SK-N-SH (cell line): ENCODE measurements around the gene SLC35B4. TPM values are rescaled to one million over a fixed set of nuclear protein-coding genes. Genes with fewer than 3 reads are reported as not detected.

Experiments used
- CTCF ChIA-PET: fragments of 300-600, 350-600 bp; formaldehyde crosslinking; extraction: SDS; loops from one replicate; lab custom pipeline; 2021; lab: Yijun Ruan, JAX
- POLR2A ChIA-PET: fragments of 350-600 bp; sonication (Branson Sonifier 250); formaldehyde crosslinking; extraction: SDS; loops from one replicate; lab custom pipeline; 2020; ENCODE audit warnings: antibody characterized with exemption, inconsistent platforms; lab: Yijun Ruan, JAX
- DNase-seq: peaks from one replicate; pipeline ENCODE4 v3.0.0; 2012
- H2AFZ ChIP-seq: fragments of 200-600 bp; sonication (generic); 2 replicates; pipeline ENCODE4 v1.8.1; 2016; ENCODE audit warnings: antibody characterized with exemption, mild to moderate bottlenecking, low read depth
- H3F3A ChIP-seq: fragments of 200-600 bp; sonication (generic); replicated peaks from 2 replicates; pipeline ENCODE3; 2016; ENCODE audit warnings: antibody characterized with exemption, mild to moderate bottlenecking; ENCODE audit not compliant: insufficient read depth
- H3K27ac ChIP-seq, 2 experiments: fragments of 200-500 bp in 1 of 2; fragments of 200-600 bp in 1 of 2; sonication (Bioruptor generic) in 1 of 2; sonication (generic), shearing (Covaris generic) in 1 of 2; 2 replicates each; pipeline versions ENCODE4 v1.5.1 to v1.6.1; 2014 to 2016; ENCODE audit warnings: low read depth in 2 of 2, inconsistent platforms in 1 of 2, low read length in 1 of 2, mild to moderate bottlenecking in 1 of 2, mixed read lengths in 1 of 2
- H3K27me3 ChIP-seq: fragments of 200-600 bp; sonication (generic), shearing (Covaris generic); 2 replicates; pipeline ENCODE4 v1.6.1; 2016; ENCODE audit warnings: mixed run types; ENCODE audit not compliant: insufficient read depth
- H3K36me3 ChIP-seq, 2 experiments: fragments of 200-500 bp in 1 of 2; fragments of 200-600 bp in 1 of 2; sonication (Bioruptor generic) in 1 of 2; sonication (generic) in 1 of 2; replicated peaks in 1 of 2; 2 replicates each; pipeline versions ENCODE3 to v1.5.1; 2014 to 2016; ENCODE audit warnings: low read length in 1 of 2, mild to moderate bottlenecking in 1 of 2; ENCODE audit not compliant: insufficient read depth in 2 of 2, control insufficient read depth in 1 of 2
- H3K4me1 ChIP-seq, 2 experiments: fragments of 200-500 bp in 1 of 2; fragments of 200-600 bp in 1 of 2; sonication (Bioruptor generic) in 1 of 2; sonication (generic), shearing (Covaris generic) in 1 of 2; 2 replicates each; pipeline versions ENCODE4 v1.5.1 to v1.6.1; 2014 to 2016; ENCODE audit warnings: low read depth in 1 of 2, low read length in 1 of 2, mixed run types in 1 of 2; ENCODE audit not compliant: insufficient read depth in 2 of 2, control insufficient read depth in 1 of 2
- H3K4me2 ChIP-seq: fragments of 200-600 bp; sonication (generic), shearing (Covaris generic); 2 replicates; pipeline ENCODE4 v1.6.1; 2017; ENCODE audit warnings: mixed run types
- H3K4me3 ChIP-seq, 2 experiments: fragments of 200-500 bp in 1 of 2; fragments of 200-600 bp in 1 of 2; sonication (Bioruptor generic) in 1 of 2; sonication (generic), shearing (Covaris generic) in 1 of 2; 2 replicates each; pipeline versions ENCODE4 v1.5.1 to v1.8.1; 2014 to 2016; ENCODE audit warnings: low read depth in 2 of 2, inconsistent platforms in 1 of 2, low read length in 1 of 2, mild to moderate bottlenecking in 1 of 2, mixed read lengths in 1 of 2, moderate library complexity in 1 of 2
- H3K79me2 ChIP-seq: fragments of 200-600 bp; sonication (generic); 2 replicates; pipeline ENCODE4 v1.8.1; 2017; ENCODE audit warnings: mild to moderate bottlenecking; ENCODE audit not compliant: insufficient read depth
- H3K9ac ChIP-seq: fragments of 200-600 bp; sonication (generic); 2 replicates; pipeline ENCODE4 v1.6.1; 2017; ENCODE audit warnings: mixed run types
- H3K9me2 ChIP-seq: fragments of 200-600 bp; sonication (generic); 2 replicates; pipeline ENCODE4 v1.6.1; 2017; ENCODE audit warnings: mixed run types
- H3K9me3 ChIP-seq: fragments of 200-600 bp; sonication (generic); 2 replicates; pipeline ENCODE4 v1.6.1; 2017; ENCODE audit warnings: mixed run types, mild to moderate bottlenecking, moderate library complexity
- H4K20me1 ChIP-seq: fragments of 200-600 bp; sonication (generic); 2 replicates; pipeline ENCODE4 v1.6.1; 2017; ENCODE audit warnings: mild to moderate bottlenecking, mixed run types; ENCODE audit not compliant: insufficient read depth
- CHD2 ChIP-seq: fragments of 150-350 bp; IDR thresholded peaks from 2 replicates; pipeline ENCODE4 v1.6.1; 2018; ENCODE audit warnings: low read length; ENCODE audit not compliant: partially characterized antibody
- CTCF ChIP-seq: fragments of 200-600 bp; sonication (generic); IDR thresholded peaks from 2 replicates; pipeline ENCODE4 v1.6.1; 2017; ENCODE audit warnings: antibody characterized with exemption, mild to moderate bottlenecking, moderate library complexity
- EZH2phosphoT487 ChIP-seq: fragments of 200-600 bp; sonication (generic); IDR thresholded peaks from 2 replicates; pipeline ENCODE4 v1.6.1; 2017; ENCODE audit warnings: low read depth, mixed run types, mild to moderate bottlenecking, antibody characterized with exemption, moderate library complexity, borderline replicate concordance
- GATA2 ChIP-seq: sonication (generic); formaldehyde crosslinking; IDR thresholded peaks from 2 replicates; pipeline ENCODE4 v1.5.0; 2020; ENCODE audit warnings: mild to moderate bottlenecking, missing genetic modification reagents
- IRF3 ChIP-seq: fragments of 150-350 bp; IDR thresholded peaks from 2 replicates; pipeline ENCODE4 v1.6.1; 2016; ENCODE audit warnings: mild to moderate bottlenecking, low read depth, low read length
- JUND ChIP-seq: IDR thresholded peaks from 2 replicates; pipeline ENCODE4 v1.4.0; 2012
- MXI1 ChIP-seq: IDR thresholded peaks from 2 replicates; pipeline ENCODE4 v1.6.1; 2012; ENCODE audit warnings: mild to moderate bottlenecking, low read depth, low read length, improper control_type of control experiment
- NRF1 ChIP-seq: IDR thresholded peaks from 2 replicates; pipeline ENCODE4 v1.6.1; 2012; ENCODE audit warnings: low read depth, mild to moderate bottlenecking, low read length
- POLR2AphosphoS5 ChIP-seq: IDR thresholded peaks from 2 replicates; pipeline ENCODE4 v1.6.1; 2012; ENCODE audit warnings: low read depth, low read length
- RFX5 ChIP-seq: IDR thresholded peaks from 2 replicates; pipeline ENCODE4 v1.6.1; 2012; ENCODE audit warnings: mild to moderate bottlenecking, improper control_type of control experiment, low read length
- RXRA ChIP-seq: IDR thresholded peaks from 2 replicates; pipeline ENCODE4 v1.4.0; 2012; ENCODE audit warnings: low read depth, mild to moderate bottlenecking, borderline replicate concordance
- SMC3 ChIP-seq: IDR thresholded peaks from 2 replicates; pipeline ENCODE4 v1.6.1; 2012; ENCODE audit warnings: low read depth, low read length, improper control_type of control experiment
- TCF12 ChIP-seq: IDR thresholded peaks from 2 replicates; pipeline ENCODE4 v1.4.0; 2012
- TEAD4 ChIP-seq: IDR thresholded peaks from 2 replicates; pipeline ENCODE4 v1.4.0; 2012; ENCODE audit warnings: mild to moderate bottlenecking, borderline replicate concordance; ENCODE audit not compliant: insufficient read depth
- USF1 ChIP-seq: IDR thresholded peaks from 2 replicates; pipeline ENCODE4 v1.4.0; 2012; ENCODE audit warnings: low read depth, borderline replicate concordance
- YY1 ChIP-seq: IDR thresholded peaks from 2 replicates; pipeline ENCODE4 v1.4.0; 2012; ENCODE audit warnings: low read depth, mild to moderate bottlenecking
- ZBTB33 ChIP-seq: IDR thresholded peaks from 2 replicates; pipeline ENCODE4 v1.4.0; 2012; ENCODE audit warnings: low read depth, borderline replicate concordance
- WGBS: methylation state at CpG from one replicate; pipeline ENCODE4 v1.1.6; 2017; ENCODE audit warnings: low lambda C conversion rate; 5-methylcytosine and 5-hydroxymethylcytosine counted together
- polyA plus RNA-seq, 3 experiments: library from polyadenylated mRNA; depleted of rRNA; stranded (reverse); fragments of >200 nt; gene quantifications; 2 replicates each; pipeline ENCODE4 v1.2.3, GENCODE V29; 2012

Gene SLC35B4
- polyA plus RNA-seq, 1 of the 3 experiments (the other 2 are of a cell fraction), result 19.3 TPM

GRCh38 chr7:134343796-134344195 lies 27.1 kb upstream of the SLC35B4 start:
- DNase-seq, result no peak
- CTCF ChIA-PET, result interaction anchor here (1.0 to 9.5 kb wide), 3 partner anchors 8 to 77 kb away, joined by 4 to 57 read pairs (median 6); no protein-coding TSS in a partner anchor
- Histone ChIP-seq H3K9ac (no peak overlapping the region), H3K9me2 (no peaks in the 10 kb centered on the region), H3K79me2 (no peaks in the 10 kb centered on the region), H3K4me2 (no peak overlapping the region), H2AFZ (no peak overlapping the region), H3K36me3 (no peaks in the 10 kb centered on the region), H3K27ac (no peak overlapping the region), H3K9me3 (no peaks in the 10 kb centered on the region), H3K4me3 (no peak overlapping the region), H3K27me3 (peaks cover 20% of the 10 kb centered on the region; the same call in 1 of the 2 replicates), H4K20me1 (no peaks in the 10 kb centered on the region), H3F3A (no peaks in the 10 kb centered on the region), H3K4me1 (peaks cover 0 to 8% of the 10 kb centered on the region in 2 experiments; a peak in 2 of 4 replicates)
- TF ChIP-seq JUND (no peak), RXRA (no peak), GATA2 (CRISPR knock-in tag) (no peak), EZH2phosphoT487 (no peak), RFX5 (no peak), POLR2AphosphoS5 (no peak), ZBTB33 (no peak), SMC3 (no peak), TCF12 (no peak), YY1 (no peak), CHD2 (no peak), NRF1 (no peak), IRF3 (no peak), USF1 (no peak)
- POLR2A ChIA-PET, result no interaction called here
- WGBS, result 72% methylated on average over 6 of the region's 6 CpGs

- H3K36me3 ChIP-seq, result no peaks in the 10 kb centered on the region
- POLR2A ChIA-PET, result no interaction called here
- H3K27me3 ChIP-seq, result peaks cover 24% of the 10 kb centered on the region; the same call in 1 of the 2 replicates
- CTCF ChIA-PET, result interaction anchor here (1.3 to 9.5 kb wide), 3 partner anchors 9 to 15 kb away, joined by 3 to 57 read pairs (median 6); no protein-coding TSS in a partner anchor
- H3F3A ChIP-seq, result no peaks in the 10 kb centered on the region
- H3K27ac ChIP-seq, result peak overlapping the region in 1 of 2 experiments; percentile 34; a peak in 1 of 4 replicates
- DNase-seq, result no peak
- H2AFZ ChIP-seq, result no peak overlapping the region
- H3K4me2 ChIP-seq, result no peak overlapping the region
- no peak overlapping the region for H3K9ac ChIP-seq
- H3K4me3 ChIP-seq, result no peak overlapping the region
- H3K79me2 ChIP-seq, result no peaks in the 10 kb centered on the region
- TF ChIP-seq POLR2AphosphoS5, result no peak
- TF ChIP-seq MXI1, result peak; percentile 36; the same call in 1 of the 2 replicates
- TF ChIP-seq CTCF, result no peak
- no peak for TF ChIP-seq TEAD4
- no peaks in the 10 kb centered on the region for H3K9me3 ChIP-seq
- no peaks in the 10 kb centered on the region for H4K20me1 ChIP-seq
- peaks cover 0 to 8% of the 10 kb centered on the region in 2 experiments; a peak in 2 of 4 replicates for H3K4me1 ChIP-seq
- no peaks in the 10 kb centered on the region for H3K9me2 ChIP-seq
Observed at GRCh38 chr7:134343136-134343535, 26.4 kb upstream of the SLC35B4 start.
